HG02798 (cell line): ENCODE measurements around the gene COMTD1.
"Not testable (repeated sequence)": the region's sequence is repeated elsewhere in the genome, so short reads cannot be mapped to it uniquely, and the experiment has no call there.

Experiments
- ATAC-seq: cut with Tn5 transposase; IDR thresholded peaks from one replicate; pipeline ENCODE4 v1.9.1; 2021; ENCODE audit warnings: mild to moderate bottlenecking; ENCODE audit not compliant: unreplicated experiment, poor library complexity

Gene COMTD1

DNA sequence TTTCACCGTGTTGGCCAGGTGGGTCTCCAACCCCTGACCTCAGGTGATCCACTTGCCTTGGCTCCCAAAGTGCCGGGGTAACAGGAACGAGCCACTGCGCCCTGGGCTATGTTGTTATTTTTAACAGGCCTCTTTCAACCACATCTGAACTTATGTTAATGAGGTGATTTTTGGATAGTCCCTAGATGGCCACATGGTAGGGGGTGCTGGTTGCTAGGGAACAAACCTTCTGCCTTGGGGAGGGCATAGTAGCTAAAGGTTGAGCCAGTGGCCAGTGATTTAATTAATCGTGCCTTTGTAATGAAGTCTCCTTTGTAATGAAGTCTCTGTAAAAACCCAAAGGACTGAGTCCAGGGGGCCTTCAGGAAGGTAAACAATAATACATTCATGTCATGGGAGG lies 9.1 kb downstream of the COMTD1 start:
- ATAC-seq = no peak

DNA sequence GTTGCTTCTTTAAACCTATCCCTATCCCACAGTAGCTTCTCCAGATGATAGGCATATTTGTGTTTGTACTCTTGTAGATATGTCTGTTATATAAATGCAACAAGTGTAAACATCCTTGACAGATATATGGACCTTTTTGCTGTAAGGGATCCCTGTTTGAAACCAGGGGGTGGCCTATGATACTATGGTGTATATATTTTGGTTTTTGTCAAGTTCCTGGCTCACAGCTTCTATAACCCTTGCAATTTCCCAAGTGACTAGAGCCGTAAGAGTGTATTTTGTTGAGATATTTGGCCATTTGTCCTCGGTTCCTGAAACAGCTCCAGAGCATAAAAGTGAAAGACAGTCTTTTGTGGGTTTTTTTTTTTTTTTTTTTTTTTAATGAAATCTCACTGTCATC lies 9.7 kb downstream of the COMTD1 start:
- ATAC-seq = no peak

- no peak for ATAC-seq
These were observed 12.2 kb downstream of the COMTD1 start for GRCh38 chr10:75223507-75223906.

DNA sequence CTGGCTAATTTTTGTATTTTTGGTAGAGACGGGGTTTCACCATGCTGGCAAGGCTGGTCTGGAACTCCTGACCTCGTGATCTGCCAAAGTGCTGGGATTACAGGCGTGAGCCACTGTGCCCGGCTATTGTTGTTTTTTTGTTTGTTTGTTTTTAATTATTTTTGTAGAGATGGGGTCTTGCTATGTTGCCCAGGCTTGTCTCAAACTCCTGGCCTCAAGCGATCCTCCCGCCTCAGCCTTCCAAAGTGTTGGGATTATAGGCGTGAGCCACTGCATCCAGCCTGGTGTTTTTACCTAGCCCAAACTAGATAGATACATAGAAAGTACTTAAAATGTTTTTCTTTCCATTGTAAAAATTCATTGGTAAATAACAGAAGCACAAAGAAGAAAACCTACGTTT lies 14.3 kb downstream of the COMTD1 start:
- not testable (repeated sequence) for ATAC-seq

GRCh38 chr10:75220274-75220673 lies 15.5 kb downstream of the COMTD1 start:
- no peak for ATAC-seq

DNA sequence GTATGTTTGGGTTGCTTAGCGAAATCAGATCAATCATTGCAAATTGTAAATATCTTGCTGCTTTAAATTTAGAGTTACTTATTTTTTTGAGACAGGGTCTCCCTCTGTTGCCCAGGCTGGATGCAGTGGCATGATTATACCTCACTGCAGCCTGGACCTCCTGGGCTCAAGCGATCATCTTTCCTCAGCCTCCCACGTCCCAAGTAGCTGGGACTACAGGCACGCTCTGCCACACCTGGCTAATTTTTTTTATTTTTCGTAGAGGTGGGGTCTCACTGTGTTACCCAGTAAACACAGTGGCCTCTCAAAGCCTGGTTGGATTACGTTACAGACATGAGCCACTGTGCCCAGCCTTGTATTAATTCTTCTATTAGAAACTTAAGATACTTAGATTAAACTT lies 23.4 kb downstream of the COMTD1 start:
- no peak for ATAC-seq

DNA sequence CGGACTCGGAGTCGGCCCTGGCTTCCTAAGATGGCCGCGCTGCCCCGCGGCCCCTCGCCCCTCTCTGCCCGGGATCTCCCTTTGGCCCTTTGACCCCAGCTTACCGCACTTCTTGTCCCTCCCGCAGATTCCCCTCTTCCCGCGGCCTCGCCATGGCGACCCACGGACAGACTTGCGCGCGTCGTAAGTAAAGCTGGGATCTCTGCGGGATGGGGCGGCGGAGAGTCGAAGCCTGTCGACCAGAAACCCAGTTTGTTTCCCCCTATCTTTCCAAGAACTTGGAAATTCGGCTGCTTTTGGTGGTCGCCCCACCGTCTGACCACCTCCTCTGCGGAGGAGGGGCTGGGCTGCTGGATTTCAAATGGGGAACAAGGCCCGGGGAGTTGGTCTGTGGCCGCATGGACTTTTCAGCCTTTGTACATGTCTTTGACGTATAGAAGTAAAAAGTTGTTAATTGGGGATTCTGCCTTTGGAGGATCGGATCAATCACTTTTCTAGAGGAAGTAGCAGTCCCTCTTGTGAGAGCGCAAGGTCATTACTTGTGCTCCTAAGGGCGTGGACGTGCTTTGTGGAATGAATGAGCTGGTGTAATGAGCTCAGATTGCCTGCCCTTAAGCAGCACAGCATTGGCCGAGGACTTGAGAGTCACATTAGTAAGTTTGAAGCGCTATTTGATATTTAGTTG lies 24.6 kb downstream of the COMTD1 start:
- ATAC-seq = no peak

DNA sequence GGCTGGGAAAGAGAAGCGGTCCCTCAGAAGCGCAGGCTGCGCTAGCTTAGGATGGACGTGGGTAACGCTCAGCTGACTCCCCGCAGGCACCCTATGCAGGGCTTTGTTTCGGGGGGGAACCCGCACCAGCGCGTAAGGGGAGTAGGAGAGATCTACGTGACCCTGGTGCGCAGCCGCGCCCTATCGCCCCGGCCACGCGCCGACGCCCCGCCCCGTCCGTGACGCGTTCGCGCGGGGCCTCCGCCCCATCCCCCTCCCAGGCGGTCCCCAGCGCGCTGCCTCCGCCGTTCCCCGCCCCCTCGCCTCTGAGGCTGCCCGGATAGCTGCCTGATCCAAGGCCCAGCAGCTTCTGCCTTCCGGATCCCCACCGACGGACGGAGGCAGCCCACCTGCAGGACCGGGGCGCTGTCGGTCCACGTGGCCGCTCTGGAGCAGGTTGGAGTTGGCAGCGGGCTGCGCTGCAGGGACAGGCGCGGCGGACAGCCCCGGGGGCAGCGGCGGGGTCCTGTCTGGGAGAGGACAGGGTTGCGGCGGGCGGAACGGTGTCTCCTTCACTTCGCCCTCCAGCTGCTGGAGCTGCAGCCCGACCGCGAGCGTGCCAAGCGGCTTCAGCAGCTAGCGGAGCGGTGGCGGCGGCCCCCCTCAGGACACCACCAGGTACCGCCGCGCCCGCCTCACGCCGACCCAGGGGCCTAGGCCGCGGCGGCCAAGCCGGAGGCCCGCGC lies 25.3 kb downstream of the COMTD1 start, which contains the start of gene VDAC2:
Gene VDAC2 (plus strand): TSS at position 515 of the 725 bp plus-strand sequence. CDS start 363 bp downstream, outside the sequence.
- ATAC-seq = peak; percentile 88

- peak; percentile 63 for ATAC-seq
These were observed 25.9 kb downstream of the COMTD1 start for GRCh38 chr10:75209921-75210281.

DNA sequence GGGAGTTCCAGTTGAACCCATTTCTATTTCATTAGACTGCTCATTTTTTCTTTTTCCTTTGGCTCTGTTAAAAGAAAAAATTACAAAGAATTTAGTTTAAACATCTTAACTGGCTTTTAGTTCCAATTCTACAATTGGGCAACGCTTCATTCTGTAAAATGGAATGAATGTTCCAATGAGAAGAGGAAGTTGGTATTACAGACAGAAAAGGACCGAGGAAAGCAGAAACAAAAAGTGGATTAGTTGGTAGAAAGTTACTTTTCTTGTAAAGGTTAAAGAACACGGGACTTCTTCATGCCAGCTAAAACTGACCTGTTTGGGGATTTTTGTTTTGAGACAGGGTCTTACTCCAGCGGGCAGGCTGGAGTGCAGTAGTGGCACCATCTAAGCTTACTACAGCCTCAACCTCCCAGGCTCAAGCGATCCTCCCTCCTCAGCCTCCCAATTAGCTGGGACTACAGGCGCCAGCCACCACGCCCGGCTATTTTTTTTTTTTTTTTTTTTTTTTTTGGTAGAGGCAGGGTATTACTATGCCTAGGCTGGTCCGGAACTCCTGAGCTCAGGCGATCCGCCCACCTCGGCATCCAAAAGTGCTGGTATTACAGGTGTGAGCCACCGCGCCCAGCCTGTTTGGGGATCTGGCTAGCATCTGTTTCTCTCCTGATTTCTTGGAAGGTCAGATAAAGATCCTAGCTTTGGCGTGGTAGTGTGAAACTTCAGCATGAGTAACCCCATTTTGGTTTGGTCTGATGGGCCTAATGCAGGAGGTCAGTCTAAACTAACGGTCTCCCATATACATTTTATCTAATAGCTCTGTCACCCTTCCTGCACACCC lies 26.5 kb downstream of the COMTD1 start:
- ATAC-seq = no peak

GRCh38 chr10:75208181-75208580 lies 27.6 kb downstream of the COMTD1 start:
- no peak for ATAC-seq

- ATAC-seq = no peak
These were observed 28.0 kb downstream of the COMTD1 start for GRCh38 chr10:75207857-75208144.

DNA sequence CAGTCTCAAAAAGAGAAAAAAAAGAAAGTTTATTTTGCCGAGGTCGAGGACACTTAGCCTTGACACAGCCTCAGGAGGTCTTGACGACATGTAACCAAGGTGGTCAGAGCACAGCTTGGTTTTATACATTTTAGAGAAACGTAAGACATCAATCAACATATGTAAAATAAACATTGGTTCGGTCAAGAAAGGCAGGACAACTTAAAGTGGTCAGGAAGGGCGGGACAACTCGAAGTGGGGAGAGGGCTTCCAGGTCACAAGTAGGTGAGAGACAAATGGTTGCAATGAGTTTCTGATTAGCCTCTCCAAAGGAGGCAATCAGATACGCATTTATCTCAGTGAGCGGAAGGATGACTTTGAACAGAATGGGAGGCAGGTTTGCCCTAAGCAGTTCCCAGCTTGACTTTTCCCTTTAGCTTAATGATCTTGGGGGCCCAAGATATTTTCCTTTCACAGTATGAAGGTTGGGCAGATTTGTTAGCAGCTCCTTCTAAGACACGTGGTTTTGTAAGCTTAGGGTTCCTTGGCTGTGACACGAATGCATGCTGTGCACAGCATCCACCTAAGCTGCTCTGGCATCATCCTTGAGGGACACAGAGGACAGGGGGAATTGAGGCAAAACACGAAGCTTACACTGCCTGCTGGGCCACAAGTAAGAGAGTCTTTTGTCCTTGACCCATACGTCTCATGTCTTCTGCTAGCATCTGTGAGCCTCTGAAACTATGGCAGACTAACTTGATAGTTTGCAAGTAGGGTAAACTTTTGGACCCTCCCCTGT lies 28.5 kb downstream of the COMTD1 start:
- ATAC-seq = no peak

DNA sequence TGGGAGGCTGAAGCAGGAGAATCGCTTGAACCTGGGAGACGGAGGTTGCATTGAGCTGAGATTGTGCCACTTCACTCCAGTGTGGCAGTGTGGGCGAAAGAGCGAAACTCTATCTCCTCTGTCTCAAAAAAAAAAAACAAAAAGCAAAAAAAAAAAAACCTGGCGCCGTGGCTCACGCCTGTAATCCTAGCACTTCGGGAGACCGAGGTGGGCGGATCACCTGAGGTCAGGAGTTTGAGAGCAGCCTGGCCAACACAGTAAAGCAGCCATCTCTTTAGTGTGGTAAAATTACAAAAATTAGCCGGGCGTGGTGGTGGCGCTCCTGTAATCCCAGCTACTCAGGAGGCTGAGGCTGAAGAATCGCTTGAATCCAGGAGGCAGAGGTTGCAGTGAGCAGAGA lies 29.1 kb downstream of the COMTD1 start:
- ATAC-seq = not testable (repeated sequence)

DNA sequence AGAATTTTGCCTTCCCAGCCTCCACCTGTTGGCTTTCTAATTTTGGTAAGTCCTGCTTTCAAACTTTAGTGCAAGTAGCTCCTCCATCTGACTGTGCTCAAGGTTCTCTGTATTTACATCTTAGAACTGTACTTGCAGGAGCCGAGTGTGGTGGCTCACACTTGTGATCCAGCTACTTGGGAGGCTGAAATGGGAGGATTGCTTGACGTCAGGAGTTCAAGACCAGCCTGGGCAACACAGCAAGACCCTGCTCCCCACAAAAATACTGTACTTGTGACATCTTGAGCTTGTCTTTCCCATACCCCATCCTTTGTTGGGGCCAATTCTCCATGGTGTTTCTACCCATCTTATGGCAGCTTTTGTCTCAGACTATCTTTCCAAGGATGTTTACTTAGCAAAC lies 29.8 kb downstream of the COMTD1 start:
- no peak for ATAC-seq

DNA sequence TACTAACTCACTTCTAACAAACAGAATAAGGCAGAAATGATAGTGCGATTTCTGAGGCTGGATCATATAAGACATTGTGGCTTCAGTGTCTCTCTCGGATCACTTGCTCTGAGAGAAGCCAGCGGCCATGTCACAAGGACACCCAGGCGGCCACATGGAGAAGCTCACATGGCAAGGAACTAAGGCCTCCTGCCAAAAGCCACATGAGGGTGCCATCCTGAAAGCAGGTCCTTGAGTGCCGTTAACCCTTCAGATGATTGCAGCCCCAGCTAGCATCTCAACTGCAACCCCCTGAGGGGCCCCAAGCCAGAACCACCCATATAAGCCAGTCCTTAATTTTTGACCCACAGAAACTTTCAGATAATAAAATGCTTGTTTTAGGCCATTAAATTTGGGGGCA lies 32.0 kb downstream of the COMTD1 start:
- no peak for ATAC-seq

GRCh38 chr10:75203046-75203620 lies 32.6 kb downstream of the COMTD1 start:
- not testable (repeated sequence) for ATAC-seq

GRCh38 chr10:75202321-75203045 lies 33.3 kb downstream of the COMTD1 start:
- no peak for ATAC-seq

GRCh38 chr10:75201793-75202307 lies 33.9 kb downstream of the COMTD1 start:
- no peak for ATAC-seq
